Renal cortex interstitium (tissue), 11 donors: ENCODE measurements around the gene TLE3. TPM values are rescaled to one million over a fixed set of nuclear protein-coding genes. Genes with fewer than 3 reads are reported as not detected.

Source experiments
- DNase-seq, 11 donors: peaks; one replicate each; pipeline ENCODE4 v3.0.0-alpha.2; 2013; ENCODE audit warnings: low read depth in 9 of 11, low spot score in 4 of 11; ENCODE audit errors: extremely low read depth in 1 of 11
- polyA plus RNA-seq, 3 donors: library from polyadenylated mRNA; unstranded; fragments of 120-200 nt; gene quantifications; one replicate each; pipeline ENCODE4 v1.2.1, GENCODE V29; 2013; ENCODE audit not compliant: insufficient read length in 3 of 3

Gene TLE3
- polyA plus RNA-seq, 3 donors, result 36.3 to 54.4 (median 41.8) TPM

GRCh38 chr15:70072479-70072878 lies 25.2 kb downstream of the TLE3 start:
- no peak for DNase-seq

GRCh38 chr15:70071799-70072198 lies 25.9 kb downstream of the TLE3 start:
- DNase-seq, result no peak

DNA sequence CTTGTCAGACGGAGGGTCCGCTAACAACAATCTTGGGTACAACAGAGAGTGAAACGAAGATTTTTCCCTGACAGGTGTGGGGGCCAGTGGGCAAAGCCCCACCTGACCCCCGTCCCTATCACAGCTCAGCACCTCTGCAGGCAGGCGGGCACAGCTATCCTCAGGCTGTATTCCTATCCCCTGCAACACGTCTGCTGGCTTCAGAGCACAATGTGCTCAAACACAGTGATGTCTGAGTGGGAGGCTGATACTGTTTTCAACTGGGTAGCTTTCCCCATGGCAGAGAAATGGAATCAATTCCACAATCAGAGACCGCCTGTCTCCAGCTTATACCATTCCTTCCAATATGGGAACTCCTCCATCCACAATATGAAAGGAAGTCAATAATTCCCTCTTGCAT lies 28.0 kb downstream of the TLE3 start:
- DNase-seq, result no peak

GRCh38 chr15:70068783-70069565 lies 28.7 kb downstream of the TLE3 start:
- DNase-seq, result no peak

GRCh38 chr15:70067681-70068080 lies 30.0 kb downstream of the TLE3 start:
- no peak for DNase-seq

GRCh38 chr15:70067011-70067410 lies 30.7 kb downstream of the TLE3 start:
- DNase-seq, result no peak

GRCh38 chr15:70066447-70066846 lies 31.3 kb downstream of the TLE3 start:
- no peak for DNase-seq

- DNase-seq, result no peak
These were observed 31.7 kb downstream of the TLE3 start for GRCh38 chr15:70066004-70066403.

DNA sequence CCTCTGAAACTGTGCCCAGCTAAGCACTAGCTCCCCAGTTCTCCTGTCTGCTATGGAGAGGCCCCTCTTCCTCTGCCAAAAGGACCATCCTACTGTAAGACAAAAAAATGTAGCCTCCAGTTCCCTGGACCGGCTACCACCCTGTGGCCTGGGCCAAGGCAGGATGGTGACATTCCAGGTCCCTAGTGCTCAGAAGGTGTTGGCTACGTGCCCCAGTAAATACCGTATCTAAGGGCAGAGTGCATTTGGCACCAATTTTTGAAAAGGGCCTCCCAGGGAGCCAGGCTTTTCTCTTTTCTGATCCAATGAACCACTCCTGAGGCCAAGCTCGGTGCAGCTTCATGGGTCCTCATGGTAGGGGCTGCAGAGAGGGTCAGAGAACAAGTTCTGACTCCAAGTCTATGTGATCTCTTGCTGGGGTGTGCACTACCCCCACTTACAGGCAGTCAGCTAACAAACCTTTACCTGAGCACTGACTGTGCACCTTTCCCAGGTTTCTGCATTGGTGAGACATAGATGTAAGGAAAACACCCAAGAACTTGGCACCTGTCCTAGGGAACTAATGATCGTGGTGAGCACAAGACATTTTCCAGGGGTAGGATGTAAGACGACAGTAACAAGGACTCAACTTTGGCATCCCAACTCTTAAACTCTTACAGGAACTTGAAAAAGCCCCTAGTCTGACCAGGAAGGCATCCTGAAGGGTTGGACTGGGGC lies 32.6 kb downstream of the TLE3 start:
- no peak for DNase-seq

DNA sequence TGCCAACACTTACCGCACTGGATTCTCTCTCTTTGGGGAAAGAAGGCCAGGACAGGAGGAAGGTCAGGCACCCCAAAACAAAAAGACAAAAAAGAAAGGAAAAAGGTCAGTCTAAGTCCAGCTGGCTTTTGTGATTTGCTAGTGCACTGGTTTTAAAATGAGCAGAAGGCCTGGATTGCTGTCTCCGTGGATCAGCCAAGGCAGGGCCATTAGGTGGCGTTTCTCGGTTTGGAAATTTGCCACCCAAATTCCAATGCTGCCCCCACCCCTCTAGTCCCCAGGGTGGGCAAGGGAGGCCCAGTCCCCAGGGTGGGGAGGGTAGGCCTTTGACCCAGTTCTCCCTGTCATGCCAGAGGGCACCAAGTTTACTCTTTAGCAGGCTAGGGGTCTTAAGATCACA lies 33.3 kb downstream of the TLE3 start:
- DNase-seq, result no peak

DNA sequence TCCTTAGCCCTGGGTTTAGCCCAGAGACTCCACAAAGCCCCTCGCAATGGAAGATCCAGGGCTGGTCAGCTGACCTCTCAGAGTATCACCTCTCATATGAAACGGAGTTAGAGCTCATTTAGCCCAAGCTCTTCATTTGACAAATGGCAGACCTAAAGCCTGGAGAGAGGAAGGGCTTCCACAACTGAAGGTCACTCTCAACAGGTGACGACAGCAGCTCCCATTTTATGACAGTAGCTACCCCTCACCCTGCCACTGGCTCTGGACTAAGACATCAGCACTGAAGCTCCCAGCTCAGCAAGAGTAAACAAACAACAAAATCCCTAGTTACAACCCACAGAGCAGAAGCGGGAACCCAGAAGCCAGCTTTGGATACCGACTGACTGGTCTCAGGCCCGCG lies 33.7 kb downstream of the TLE3 start:
- DNase-seq, result no peak

DNA sequence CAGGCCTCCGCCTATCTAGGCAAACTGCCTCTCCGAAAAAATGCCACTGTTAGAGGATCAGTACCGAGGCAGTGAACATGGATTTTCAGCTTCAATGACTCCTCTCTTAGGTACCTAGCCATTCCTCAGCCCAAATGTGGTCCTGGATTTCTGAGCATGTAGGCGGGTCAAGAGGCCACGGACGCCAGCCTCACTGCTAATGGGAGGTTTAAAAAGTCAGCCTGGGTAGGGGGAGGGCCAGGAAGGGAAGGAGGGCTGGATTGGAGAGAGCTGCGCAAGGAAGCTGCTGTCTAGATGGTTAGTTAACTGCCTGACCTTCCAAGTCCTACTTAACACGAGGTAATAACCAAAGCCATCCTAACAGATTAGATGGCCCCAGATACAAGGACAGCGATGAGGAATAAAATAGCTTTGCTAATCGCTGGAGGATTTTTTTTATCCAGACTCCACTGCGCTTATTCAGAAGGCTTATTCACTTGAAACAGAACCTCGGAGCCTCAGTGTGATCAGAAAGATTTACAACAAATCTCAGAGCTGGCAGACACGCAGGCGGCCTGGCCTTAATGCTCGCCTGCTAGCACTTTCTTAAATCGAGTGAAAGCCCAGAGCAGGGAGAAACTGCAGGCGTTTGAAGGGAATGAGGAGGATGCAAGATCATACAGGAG lies 34.3 kb downstream of the TLE3 start:
- no peak for DNase-seq

DNA sequence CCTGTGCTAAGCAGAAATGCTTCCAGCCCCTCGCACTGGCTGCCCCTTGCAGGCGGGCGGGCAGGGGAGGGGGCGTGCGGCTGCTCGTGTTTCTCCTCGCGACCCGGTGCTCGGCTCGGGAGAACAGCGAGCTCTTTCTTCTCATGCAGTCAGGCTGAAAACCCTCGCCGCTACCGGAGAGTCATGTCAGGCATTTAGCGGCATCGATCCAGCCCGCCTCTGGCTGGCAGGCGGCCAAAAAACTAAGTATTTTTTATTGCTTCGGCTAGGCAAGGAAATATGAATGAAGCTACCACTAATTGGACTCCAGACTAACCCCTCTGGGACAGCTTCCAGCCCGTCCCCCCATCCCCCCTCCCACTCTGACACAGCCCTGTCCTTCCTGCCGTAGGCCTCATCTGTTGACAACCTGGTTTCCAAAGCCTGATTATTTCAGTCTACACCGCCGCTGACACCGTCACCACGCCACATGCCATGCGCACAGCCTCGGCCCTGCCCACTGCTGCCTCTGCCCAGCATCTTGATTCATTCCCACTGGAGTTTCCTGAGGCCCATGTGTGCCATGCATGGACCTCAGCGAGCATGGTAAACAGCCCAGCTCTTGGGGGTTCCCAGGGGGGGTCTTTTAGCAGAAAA lies 35.3 kb downstream of the TLE3 start:
- peak in 9 of 11 donors; percentile 65 to 85 (median 71) for DNase-seq

- DNase-seq, result no peak
These were observed 35.9 kb downstream of the TLE3 start for GRCh38 chr15:70061696-70062270.

DNA sequence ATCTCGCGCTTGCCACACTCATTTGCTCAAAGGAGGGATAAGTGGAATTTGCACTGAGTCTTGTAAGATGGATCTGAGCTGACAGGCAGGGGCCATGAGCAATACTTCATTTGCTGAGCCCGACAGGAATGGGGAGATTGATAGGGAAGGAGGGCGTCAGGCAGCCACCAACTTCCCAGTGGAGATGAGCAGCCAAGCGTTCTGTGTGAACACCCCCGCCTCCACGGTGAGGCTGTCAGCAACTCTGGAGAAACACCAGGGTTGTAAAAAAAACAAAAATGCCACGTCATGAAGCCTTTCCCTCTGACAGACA lies 36.8 kb downstream of the TLE3 start:
- peak in 1 of 11 donors; percentile 54 for DNase-seq

DNA sequence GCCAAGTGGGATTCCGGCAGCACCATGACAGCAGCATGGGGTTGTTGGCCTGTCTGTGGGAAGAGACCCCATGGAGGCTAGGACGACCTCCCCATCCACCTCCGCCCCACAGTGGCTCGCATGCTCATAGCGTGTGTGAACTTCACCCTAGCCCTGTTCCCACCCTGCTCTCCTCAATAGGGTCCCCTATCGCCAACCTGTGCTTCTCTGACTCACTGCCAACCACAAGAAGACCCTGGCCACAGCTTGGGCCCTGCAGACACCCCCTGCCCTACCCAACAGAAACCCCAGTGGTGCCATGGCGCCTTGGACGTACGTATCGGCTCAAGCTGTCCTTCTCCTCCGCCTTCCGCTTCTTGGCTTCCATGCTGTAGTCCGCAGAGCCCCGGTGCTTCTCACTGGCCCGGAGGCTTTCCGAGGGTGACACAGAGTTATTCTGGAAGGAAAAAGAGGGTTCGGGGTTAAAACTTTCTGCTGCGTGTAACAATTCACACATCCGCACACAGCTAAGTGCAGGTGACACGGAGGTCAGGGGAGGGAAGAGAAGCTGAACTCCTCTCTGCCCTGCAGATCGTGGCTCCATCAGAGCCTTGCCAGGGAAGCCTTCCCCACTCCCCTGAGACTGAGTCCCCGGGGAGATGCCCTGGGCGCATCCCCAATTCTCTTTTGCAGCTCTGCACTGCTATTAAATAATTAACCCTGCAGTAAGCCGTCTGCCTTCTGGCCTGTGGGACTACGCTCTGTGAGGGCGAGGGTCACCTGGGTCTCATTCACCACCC lies 37.3 kb downstream of the TLE3 start:
- no peak for DNase-seq

- no peak for DNase-seq
These were observed 38.1 kb downstream of the TLE3 start for GRCh38 chr15:70059476-70060213.
